ENCODE measurements around the gene C1orf52. TPM values are rescaled to one million over a fixed set of nuclear protein-coding genes. Genes with fewer than 3 reads are reported as not detected.

Gene C1orf52
- total RNA-seq: 10 to 100 TPM; 23.2 to 25.2 TPM

DNA sequence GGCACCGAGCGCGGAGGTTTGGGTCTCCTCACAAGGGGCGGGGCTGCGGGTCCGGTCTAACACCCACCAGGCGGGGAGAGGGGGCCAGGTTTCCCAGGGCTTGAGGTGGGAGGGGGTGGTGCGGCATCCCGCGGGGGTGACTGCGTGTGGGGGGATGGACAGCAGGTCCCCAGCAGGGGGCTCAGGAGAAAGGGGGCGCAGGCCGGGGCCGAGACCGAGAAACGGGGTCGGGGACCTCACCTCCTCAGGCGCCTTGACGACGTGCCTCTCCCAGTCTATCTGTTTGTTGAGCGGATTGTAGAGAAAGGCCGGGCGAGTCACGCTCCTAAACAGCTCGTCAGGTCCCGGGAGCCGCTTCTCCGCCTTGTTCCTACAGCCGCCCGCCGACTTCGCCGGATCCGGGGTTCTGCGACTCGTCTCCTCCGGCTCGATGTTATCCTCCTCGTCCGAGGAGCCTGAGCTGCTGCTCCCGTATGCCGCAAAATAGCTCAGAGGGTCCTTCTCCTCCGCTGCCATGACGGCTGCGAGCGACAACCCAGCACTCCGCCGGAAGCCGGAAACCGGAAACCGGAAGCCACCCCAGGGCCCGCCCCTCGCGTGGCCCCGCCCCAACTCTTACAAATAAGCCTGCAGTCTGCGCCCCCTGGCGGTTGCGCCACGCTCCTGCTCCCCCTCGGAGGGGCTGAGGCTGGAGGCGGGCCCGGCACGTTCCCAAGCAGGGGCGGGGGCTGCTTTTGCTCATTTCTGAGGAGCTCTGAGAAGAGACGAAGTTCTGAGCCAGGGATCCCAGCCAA is at the start of gene C1orf52:
Gene C1orf52, minus strand, starts transcription at position 545 of the 794 bp plus-strand sequence. Its CDS starts 29 bp downstream, at position 516.

DNA sequence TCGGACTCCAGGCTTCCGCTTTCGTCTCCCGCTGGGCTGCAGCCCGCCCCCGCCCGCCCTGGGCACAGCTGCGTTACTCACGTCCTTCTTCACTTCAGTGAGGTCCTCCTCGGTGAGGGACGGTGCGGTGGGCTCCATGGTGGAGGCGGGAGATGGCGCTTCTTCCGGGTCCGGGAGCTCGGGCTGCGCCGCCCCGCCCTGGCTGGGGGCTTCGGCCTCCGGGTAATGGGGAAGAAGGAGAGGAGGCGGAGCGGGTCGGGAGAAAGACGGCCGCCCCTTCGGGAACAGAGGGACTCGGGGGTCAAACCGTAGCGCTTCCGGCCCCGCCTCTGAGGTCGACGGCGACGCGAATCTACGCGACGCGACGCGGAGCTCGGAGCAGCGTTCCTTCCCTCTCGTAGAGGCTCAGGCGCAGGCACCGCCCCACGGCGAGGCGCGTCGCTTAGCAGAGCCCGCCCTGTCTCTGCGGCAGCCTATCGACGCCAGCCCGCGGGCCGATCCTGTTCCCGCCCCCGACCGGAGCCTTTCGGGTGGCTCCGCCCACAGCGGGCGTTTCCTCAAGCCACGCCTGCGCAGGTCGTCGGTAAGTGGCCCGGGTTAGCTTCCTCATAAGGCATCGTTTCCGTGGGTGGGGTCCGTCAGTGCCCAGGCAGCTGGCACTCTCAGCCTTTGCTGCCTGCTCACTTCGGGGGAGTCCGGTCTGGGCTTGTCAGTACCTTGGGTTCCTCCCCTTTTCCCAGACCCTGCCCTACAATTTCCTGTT is 16.9 kb upstream of the C1orf52 start, which contains the start of gene BCL10:
Gene BCL10, minus strand, starts transcription at position 418 of the 763 bp plus-strand sequence. Its CDS starts 280 bp downstream, at position 138.

DNA sequence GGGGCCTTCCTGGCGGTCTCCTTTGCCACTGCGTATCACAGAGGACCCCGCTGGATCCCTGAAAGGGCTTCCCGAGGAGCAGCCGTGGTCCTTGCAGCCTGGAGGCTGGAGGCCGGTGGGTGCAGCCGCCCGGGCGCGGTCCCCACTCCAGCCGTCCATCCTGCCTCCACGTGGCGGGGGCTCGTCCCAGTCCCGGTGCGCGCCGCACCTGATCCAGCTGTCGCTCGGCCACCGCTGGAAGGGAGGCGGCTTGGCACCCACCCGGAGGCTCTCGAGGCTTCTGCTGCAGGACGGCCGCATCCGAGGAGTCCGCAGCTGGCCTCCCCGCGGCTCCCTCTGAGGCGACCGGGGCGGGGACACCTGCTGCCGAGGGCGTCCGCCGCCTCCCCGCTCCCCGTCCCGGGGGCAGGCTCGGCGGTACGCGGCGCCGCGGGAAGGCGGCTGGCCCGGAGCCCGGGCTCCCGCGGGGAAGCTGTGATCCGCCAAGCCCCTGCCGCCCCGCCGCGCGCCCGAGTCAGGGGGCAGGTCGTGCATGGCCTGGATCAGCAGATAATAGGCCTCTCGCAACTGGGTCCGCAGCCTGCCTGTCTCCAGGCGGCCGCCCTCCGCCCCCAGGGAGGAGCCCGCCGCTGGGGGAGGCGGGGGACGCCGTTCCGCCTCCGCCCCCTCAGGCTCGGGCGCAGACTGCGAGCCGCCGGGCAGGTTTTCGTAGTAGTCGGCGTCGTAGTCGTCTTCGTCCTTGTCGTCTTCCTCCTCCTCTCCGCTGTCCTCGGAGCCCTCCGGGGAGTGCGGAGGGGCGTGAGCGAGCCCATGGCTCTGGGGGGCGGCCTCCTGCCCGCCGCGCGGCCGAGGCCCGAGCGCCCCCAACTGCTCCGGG is 58.8 kb downstream of the C1orf52 start, which contains the start of gene SYDE2:
Gene SYDE2, minus strand, starts transcription at position 554 of the 877 bp plus-strand sequence. Its CDS starts 20 bp downstream, at position 534.

Other genes with a start within 250 kb of the C1orf52 start
- gene MCOLN3, start 211.2 kb downstream of the C1orf52 start, total RNA-seq: 10 to 100 TPM; 11.0 to 11.5 TPM
- gene SYDE2, start 58.6 kb downstream of the C1orf52 start, total RNA-seq: 1 to 10 TPM; 2.3 TPM
- 10 to 100 TPM; 29.1 to 29.6 TPM for gene BCL10, start 17.0 kb upstream of the C1orf52 start, total RNA-seq
- not detected for gene DDAH1, start 205.5 kb upstream of the C1orf52 start, total RNA-seq